NCI-H226 (cell line): ENCODE results near the gene EPHB1.

Experiments
- DNase-seq: peaks from one replicate; pipeline ENCODE4 v3.0.0-alpha.2; 2015

EPHB1 gene

GRCh38 chr3:134886991-134887390, 91.9 kb downstream of the EPHB1 start:
- DNase-seq, result no peak

DNA sequence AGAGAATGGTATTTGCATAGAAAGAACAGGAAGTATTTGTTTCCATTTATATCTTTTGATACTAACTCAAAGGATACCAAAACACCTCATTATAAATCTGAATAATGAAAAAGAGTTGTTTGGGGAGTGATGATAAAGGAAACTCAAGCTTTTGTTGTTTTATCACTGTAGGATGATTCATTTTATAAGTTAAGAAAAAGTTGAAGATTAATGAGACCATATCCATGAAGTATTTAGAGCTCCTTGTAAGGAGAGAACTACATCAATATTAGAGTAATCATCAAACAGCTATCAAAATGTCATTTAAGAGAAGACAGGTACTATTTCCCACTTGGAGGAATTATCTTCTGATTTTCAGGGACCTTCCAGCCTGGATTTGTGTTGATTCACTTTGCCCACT, 92.5 kb downstream of the EPHB1 start:
- DNase-seq, result no peak

- DNase-seq, result no peak
These were observed 97.3 kb downstream of the EPHB1 start for GRCh38 chr3:134892326-134892725.

DNA sequence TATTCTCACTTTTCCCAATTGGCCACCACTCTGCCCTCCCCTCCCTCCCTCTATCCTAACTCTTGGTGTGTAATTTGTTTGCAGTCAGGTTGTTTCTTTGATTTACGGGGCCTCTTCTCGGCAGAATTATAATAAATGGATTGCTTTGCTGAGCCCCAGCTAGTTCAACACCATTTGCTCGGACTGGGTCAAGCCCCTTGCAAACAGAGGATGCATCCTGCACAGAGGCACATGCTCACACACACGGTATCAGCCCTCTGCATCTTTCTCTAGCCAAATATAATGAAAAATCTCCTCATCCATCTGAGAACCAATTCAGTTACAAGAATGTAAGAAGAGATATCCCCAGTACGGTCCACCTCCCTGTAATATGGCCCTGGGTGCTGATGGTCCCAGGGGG, 97.7 kb downstream of the EPHB1 start:
- no peak for DNase-seq

DNA sequence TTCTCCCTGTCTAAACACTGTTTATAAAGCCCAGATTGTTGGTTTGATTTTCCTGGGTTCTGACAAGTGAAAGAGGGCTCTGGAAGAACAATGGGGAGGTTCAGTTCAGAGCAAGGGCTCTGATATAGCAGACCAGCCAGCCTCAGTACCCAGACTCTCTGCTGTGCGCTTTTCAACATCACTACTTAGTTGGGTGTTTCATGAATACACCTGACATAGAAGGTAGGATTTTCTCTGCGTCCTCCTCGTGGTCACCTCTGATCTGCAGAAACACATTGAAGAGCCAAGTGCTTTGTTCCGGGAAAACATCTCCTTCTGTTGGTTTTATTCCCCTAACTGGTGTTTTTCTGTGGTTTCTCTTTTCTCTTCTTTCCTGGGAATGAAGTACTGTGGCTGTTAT, 99.5 kb downstream of the EPHB1 start:
- DNase-seq, result no peak

DNA sequence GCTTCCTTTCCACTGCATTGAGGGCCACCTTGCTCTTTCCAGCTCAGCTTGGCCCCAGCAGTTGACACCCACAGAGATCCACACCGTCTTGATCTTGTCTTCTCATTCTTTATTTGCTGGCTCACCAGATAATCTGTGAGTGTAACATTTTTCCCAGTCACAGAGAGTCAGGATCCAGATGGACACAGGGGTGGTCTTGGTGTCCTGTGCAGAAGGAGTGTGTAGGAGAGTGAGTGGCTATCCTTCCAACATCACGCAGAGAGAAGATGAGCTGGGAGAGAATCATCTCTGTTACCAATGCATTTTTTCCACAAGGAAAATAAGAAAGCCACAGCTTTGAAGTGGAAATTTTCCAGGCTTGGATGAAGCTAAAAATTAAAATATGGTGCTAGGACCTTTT, 100.1 kb downstream of the EPHB1 start:
- DNase-seq, result no peak

GRCh38 chr3:134896141-134896540, 101.1 kb downstream of the EPHB1 start:
- DNase-seq, result no peak

- no peak for DNase-seq
These were observed 101.6 kb downstream of the EPHB1 start for GRCh38 chr3:134896696-134897095.

DNA sequence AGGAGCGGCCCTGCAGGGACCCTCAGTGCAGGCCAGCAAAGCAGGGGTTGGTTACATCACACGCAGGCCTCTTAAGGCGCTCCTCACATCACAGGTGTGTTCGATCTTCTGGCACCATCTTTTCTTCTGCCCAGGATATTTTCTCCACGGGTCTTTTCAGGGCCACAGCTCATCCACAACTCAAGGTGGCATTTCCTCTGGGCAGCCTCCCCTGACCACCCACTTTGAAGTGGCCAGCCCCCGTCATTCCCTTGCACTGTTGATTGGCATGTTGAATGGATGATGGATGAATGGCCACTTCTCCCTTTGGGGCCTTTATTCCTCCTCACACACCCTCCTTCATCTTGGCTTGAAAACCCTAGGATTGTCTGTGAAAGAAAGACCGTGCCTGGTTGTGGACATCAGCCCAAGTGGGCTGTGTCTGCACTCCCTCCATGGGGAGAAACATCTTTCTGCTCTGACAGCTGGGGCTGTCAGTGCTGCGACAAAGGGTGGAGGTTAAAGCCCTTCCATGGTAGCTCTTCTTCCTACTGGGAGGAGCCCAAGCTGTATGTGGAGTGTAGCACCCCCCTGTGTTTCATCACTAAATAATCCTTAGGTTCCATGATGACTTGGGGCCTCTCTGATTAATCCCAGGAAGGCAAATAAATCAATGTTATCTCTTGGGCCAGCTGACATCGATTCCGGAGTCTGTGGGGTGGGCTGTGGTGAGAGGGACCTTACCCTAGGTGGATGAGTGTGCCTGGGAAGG, 102.5 kb downstream of the EPHB1 start:
- no peak for DNase-seq

GRCh38 chr3:134898181-134898754, 103.2 kb downstream of the EPHB1 start:
- no peak for DNase-seq

DNA sequence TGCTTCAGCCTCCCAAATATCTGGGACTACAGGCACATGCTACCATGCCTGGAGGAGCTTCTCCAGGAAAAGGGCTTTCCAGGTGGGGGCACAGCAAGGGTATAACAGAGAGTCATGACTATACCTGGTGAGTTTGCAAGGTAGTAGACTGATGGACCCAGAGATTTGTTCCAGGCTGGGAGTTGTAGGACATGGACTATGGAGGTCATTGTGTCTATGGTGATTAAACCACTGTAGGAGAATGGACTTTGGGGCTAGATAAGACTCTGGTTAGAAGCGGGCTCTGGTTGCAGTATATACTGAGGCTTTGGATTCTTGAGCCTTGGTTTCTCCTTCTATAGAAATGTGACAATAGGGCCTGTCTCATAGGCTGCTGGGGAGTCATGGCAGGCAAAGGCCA, 104.7 kb downstream of the EPHB1 start:
- DNase-seq, result no peak

- no peak for DNase-seq
These were observed 105.4 kb downstream of the EPHB1 start for GRCh38 chr3:134900482-134900881.

DNA sequence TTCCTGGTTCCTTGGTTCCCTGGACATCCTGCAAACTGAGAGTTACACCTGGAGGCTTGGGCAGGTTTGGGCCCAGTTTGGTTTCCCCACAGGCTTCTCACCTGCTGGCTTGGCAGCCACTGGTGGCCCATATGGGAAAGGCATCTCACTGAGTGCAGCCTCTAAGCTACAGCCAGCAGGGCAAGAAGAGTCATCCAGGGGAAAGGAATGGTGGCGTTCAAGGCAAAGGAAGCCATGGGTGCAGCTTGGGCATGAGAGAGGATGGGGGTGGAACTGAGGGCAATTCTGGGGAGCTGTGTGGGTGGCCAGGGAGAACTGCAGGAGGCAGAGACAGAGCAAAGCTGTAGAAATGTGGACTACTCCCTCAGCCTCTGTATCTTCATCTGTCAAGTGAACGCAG, 106.4 kb downstream of the EPHB1 start:
- DNase-seq, result no peak

DNA sequence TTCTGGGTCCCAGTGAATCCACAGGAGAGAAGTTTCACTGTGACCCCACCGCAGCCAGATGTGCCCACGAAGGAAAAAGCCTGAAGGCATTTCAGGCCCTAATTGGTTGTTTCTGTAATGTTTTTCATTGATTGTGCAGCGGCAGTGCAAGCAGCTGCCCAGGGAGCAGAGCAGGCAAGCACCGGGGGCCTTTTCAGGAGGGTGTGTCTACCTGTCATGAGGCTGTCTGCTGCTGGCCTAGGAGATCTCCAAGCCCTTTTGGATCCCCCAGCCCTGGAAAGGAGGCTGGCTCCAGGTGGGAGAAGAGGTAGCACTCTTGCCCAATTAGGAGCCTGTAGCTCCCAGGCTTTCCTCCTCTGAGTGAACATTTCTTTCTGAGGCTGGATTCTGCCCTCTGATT, 108.8 kb downstream of the EPHB1 start:
- DNase-seq, result no peak

DNA sequence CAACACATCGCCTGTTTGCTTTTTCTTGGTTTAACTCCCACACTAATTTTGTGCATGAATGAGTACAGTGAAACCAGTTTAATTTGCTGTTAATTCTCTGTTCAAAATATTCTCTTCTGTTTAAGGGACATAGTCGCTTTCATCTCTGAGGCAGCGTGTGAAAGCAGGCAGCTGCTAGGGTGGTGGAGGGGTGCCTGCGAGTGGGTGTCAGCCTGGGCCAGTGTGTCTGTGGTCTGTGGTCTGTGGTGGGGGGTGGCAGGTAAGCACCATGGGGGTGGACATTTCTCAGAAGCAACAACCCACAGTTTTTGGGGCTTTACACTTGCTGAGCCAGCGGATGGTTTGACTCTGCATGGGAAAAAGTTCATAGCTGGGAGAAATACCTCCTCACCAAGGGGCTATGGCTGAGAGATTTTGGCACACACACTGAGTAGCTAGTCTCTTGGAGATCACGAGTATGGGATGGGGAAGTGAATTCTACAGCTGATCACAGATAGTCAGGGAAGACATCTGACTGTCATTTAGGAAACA, 109.2 kb downstream of the EPHB1 start:
- DNase-seq, result no peak

DNA sequence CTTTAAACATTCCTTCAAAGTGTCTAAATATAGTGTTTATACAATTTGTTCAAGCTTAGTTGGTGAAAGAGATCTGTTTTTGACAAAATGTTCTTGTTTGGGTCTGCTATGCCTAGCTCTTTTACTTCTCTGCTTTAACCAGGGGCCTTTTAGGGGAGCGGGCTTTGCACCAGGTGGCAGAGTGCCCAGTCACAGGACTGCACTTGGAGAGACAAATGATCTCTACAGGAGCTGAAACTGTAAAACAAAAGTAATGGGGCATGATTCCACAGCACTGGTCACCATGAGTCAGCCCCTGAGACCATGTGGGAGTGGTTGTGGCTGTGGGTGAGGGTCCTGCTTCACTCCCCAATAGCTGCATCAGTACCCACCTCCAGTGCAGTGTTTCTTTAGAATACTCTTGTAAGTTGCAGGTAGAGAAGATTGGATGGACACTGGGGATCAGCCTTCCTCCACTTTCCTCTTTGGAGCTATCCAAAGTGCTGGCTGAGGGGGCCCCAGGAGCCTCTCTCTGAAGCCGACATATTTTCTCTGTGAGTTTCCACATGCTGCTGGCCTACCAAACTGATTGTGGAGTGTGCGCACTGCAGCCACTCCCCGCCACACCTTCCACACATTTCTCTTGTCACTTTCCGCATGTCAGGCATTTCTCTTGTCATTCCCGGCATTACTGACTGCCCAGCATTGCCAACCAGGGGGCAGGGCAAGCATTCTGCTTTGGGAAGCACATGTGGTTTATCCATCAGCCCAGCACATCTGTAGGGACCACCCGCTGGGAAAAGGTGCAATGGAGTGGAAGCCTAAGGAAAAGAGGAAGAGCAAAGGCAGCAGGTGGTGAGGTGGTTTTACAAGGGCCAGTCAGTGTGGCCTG, 110.0 kb downstream of the EPHB1 start:
- no peak for DNase-seq

DNA sequence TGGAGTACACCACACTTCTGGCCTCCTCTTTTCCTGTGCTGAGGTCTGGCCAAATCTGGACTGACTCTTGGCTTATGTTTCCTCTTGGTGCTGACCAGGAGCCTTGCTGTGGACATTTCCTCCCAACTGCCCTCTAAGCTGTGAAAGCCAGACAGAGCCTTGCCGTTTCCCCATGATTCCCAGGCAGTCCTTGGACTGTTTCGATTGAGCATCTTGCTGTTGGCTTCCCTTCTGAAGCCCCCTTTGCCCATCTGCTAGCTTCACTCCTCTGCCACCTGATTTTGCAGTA, 110.5 kb downstream of the EPHB1 start:
- DNase-seq, result no peak

GRCh38 chr3:134908271-134908670, 113.2 kb downstream of the EPHB1 start:
- DNase-seq, result no peak

GRCh38 chr3:134910026-134910425, 115.0 kb downstream of the EPHB1 start:
- DNase-seq, result no peak

GRCh38 chr3:134911586-134912548, 116.8 kb downstream of the EPHB1 start:
- DNase-seq, result no peak

DNA sequence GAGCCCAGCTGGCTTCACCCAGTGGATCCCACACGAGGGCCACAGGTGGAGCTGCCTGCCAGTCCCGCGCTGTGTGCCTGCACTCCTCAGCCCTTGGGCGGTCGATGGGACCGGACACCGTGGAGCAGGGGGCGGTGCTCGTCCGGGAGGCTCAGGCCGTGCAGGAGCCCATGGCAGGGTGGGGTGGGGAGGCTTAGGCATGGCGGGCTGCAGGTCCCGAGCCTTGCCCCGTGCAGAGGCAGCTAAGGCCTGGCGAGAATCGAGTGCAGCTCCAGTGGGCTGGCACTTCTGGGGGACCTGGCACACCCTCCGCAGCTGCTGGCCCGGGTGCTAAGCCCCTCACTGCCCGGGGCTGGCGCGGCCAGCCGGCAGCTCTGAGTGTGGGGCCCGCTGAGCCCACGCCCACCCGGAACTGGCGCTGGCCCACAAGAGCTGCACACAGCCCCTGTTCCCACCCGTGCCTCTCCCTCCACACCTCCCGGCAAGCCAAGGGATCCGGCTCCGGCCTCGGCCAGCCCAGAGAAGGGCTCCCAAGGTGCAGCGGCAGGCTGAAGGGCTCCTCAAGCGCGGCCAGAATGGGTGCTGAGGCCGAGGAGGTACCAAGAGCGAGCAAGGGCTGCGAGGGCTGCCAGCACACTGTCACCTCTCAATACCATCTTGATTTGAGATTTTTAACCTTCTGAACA, 121.4 kb downstream of the EPHB1 start:
- DNase-seq, result no peak

- DNase-seq, result no peak
These were observed 122.6 kb downstream of the EPHB1 start for GRCh38 chr3:134917631-134918030.
